ENCODE results near the gene PADI4.

The PADI4 gene

DNA sequence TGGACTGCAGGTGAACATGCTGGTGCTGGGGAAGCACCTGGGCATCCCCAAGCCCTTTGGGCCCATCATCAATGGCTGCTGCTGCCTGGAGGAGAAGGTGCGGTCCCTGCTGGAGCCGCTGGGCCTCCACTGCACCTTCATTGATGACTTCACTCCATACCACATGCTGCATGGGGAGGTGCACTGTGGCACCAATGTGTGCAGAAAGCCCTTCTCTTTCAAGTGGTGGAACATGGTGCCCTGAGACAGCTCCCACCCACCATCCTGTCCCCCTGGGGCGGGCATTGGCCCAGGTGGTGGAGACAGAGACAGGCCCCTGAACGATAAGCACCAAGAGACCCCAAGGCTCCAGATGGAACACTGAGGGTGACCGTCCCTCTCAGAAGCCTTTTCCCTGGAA lies 25.2 kb upstream of the PADI4 start:
- no peak for DNase-seq (ENCODE audit: low read depth in 2 of 2, low spot score in 1 of 2)

DNA sequence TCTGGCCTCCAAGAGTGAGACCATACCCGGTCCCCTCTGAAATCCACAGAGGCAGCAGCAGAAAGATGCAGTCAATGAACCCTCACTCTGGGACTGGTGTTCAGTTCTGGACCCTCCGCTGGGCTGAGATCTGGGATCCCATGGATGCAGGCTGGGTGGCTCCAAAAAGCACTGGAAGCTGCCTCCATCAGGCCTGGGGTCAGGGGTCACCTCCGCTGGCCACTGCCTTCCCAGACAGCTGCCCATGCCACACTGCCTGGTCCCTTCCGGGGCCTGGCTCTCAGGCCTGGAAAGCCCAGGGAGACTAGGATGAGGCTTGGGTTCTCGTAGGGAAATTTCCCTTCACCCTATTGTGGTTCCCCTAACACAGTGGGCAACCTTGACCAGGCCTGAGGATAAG lies 21.4 kb upstream of the PADI4 start:
- no peak for DNase-seq (ENCODE audit: low read depth in 2 of 2, low spot score in 1 of 2)

DNA sequence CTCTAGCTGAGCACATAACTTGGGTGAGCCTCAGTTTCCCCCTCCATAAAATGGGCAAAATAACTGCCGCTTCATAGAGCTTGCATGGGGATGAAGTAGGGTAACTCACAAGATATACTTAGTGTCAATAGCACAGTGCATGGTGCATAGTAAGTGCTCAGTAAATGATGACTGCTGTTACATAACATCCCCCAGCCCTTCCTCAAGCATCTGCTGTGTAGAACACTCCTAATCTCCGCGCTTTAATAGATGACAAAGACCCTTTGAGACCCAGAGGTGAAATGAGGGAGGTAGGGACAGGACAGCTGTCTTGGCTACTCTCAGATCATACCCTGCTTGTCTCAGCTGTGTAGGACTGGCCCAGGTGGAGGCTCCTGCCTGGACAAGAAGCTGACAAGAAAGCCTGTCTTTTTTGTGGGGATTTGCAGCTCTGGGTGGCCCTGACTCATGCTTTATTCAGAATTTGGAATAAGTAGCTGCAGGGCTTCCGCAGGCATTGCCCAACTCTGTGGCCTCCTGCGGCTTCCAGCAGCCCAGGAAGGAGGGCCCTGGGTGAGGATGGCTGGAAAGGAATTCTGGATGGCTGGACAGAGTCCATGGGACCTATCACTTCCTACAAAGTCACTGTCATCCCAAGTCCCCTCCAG lies 20.7 kb upstream of the PADI4 start:
- DNase-seq (ENCODE audit: low read depth in 2 of 2, low spot score in 1 of 2), result no peak

DNA sequence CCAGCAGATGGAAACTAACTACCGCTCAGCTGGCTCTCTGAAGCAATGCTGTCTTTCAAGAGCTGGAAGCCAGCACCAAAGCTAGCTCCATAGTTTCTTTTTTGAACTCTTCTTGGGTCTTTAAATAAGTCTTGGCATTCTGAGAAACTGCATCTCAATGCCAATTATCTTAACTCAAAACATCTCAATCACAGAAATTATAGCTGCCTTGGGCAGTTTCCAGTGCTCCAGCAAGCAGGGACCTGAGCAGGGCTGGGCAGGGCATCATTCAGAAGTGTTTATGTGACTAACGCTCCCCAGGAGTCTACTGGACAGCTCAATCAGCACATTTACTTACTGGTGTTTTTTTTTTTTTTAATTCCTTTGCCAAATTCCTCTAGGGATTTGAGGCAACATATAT lies 18.3 kb upstream of the PADI4 start:
- DNase-seq (ENCODE audit: low read depth in 2 of 2, low spot score in 1 of 2), result no peak

DNA sequence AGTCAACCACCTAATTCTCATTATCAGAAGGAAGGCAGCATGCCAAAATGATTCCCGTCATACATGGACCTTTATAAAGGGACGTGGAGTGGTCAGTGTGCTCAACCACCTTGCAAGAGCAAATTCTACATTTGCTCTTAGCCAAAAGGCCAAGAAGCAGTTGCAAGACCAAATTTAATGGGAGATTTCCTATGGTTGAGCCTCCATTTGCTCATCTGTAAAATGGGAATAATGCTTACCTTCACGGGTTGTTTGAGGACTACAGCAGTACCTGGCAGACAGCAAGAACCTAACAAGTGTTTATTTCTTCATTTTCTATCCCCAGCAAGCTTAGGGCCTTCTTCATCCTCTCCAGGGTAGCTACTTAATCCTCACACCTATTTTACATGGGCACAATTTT lies 17.4 kb upstream of the PADI4 start:
- no peak for DNase-seq (ENCODE audit: low read depth in 2 of 2, low spot score in 1 of 2)

DNA sequence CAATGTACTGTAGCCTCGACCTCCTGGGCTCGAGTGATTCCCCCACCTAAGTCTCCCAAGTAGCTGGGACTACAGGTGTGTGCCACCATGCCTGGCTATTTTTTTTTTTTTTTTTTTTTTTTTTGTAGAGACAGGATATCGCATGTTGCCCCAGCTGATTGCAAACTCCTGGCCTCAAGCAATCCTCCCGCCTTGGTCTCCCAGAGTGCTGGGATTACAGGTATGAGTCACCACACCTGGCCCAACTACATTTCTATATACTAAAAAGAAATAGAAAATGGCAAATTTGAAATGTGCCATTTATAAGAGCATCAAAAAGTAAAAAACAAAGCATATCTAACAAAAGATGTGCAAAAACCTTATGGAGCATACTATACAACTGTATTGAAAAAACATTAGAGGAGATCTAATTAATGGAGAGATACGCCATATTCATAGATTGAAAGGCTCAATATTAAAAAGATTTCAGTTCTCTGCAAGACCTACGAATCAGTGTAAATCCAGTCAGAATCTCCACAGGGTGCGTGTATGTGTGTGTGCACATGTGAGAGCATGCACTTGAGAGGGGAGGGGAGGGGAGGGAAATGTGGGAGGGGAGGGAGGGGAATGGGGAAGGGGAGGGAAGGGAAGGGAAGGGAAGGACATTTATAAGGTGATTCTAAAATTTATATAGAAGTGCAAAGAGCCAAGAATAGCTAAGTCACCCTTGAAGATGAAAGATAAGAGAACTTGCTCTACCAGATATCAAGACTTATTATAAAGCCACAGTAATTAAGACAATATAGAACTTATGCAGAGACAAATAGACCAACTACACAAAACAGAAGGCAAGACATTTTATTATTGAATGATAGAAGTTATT lies 15.5 kb upstream of the PADI4 start:
- DNase-seq (ENCODE audit: low read depth in 2 of 2, low spot score in 1 of 2), result no peak

DNA sequence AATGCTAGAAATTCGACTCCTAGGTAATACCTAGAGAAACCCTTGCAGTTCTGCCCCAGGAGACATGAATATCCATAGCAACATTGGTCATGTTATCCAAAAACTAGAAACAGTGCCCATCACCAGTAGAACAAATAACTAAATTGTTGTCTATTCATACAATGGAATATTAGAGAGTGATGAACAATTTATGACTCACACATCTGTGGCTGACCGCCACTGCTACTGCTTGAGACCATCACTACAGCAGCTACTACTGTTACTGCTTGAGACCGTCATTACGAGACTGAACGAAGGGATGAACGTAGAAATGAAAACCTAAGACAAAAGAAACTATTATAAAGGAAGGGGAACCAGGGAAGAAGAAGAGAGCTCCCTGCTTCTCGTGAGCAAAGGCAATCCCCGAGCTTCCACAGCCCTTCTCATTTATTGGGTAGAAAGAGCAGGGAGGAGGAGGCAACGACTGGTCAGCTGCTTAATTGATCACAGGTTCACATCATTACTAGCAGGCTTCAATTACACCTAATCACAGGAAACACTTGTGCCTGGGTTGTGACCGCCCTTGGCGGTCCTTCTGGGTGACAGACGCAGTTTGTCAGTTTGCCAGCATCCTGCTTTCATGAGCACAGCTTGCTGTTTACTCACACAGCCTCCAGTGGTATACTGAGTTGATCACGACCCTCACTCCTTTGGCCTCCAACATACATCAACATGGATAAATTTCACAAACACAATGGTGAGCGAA lies 14.1 kb upstream of the PADI4 start:
- DNase-seq (ENCODE audit: low read depth in 2 of 2, low spot score in 1 of 2), result no peak

DNA sequence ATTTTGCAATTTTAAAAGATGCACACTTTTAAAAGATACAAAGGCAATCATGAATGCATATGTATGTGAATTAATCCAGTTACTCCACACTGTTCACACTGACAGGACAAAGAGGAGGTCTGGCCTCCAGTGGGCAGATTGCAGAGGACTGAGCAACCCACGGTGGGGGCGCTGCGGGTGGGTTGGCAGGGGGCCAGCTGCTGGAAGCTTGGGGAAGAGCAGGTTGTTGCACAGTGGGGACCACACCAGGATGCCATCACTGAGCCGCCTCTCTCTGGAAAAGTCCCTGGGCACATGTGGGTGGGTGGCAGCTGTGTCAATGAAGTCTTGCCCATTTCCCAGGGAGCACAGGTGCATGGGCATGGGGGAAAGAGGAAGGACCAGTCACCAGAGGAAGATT lies 12.7 kb upstream of the PADI4 start:
- no peak for DNase-seq (ENCODE audit: low read depth in 2 of 2, low spot score in 1 of 2)

DNA sequence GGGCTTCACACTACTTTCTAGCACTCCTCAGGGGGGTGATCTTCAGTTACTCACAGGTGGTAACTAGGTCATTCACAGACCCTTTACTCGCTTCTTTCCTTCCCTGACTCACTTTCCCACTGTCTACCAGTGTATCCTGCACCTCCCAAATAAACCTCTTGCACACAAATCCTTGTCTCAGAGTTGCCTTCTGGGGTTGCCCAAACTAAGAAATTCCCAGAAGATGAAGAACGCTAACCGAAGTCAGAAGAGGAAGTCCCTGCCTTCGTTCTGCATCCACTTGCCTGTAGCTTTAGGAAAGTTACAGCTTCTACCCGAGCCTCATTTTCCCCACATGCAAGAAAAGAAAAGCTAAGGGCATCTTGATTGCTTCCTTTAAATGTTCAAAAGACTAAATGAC lies 11.9 kb upstream of the PADI4 start:
- no peak for DNase-seq (ENCODE audit: low read depth in 2 of 2, low spot score in 1 of 2)

DNA sequence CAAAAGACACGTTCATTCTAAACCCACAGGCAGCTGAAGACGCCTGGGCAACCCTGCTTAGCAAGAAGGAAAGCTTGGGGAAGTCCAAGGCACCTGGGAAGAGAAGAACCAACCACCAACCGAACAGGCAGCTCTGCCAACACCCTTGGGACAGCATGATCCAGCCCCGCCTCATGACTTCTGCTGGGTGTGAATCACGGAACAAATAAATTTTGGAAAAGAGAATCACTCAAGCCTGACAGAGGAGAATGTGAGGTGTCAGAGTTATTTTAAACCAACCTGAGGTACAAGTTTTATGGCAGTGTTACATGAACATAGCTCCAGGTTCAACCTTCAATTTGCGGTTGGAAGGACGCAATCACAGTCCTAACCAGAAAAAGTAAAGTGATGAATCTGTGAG lies 10.0 kb upstream of the PADI4 start:
- no peak for DNase-seq (ENCODE audit: low read depth in 2 of 2, low spot score in 1 of 2)

DNA sequence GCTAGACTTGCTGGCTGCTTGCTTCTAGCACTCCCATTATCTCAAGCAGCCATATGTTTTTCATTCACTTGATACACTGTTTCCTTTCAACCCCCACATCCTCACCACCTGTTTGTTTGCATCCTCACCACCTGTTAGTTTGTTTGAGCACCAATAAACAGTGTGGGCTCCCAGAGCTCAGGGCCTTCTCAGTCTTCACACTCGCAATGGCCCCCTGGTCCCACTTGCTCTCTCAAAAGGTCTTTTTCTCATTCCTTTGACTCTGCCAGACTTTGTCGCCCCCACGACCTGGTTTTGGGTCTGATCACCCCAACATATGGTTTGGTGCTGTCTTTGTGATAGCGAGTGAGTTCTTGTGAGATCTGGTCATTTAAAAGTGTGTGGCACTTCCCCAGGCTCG lies 6.2 kb upstream of the PADI4 start:
- DNase-seq (ENCODE audit: low read depth in 2 of 2, low spot score in 1 of 2), result no peak

DNA sequence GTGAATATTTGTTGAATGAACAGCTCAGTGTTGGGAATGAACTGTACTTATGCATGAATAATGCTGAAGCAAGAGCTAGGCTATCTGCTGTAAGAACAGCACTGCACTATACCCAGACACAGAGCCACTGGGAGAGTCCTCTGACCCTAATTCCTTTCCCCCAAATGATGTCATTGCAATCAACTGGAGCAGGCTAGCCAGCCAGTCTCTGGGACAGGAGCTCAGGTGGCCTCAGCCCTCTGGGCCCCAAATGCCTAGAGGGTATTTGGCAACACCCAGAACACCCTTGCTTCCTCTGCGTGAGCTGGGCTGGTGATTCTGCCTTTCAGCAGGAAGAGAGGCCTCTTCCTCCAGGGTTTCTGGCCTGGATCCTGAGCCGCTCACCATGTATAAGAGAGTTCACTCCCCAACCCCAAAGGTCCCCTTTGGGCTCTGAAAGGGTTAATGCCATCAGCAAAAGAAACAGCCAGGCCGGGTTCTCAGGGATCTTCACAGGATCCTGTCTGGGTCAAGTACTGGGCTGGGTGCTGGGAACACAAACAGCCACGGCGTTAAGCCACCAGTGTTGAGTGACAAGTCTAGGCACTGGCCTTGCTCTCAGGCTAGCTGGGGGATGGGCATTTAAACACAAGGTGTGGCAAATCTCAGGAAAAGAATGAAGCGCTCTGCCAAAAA lies 3.7 kb upstream of the PADI4 start:
- no peak for DNase-seq (ENCODE audit: low read depth in 2 of 2, low spot score in 1 of 2)

DNA sequence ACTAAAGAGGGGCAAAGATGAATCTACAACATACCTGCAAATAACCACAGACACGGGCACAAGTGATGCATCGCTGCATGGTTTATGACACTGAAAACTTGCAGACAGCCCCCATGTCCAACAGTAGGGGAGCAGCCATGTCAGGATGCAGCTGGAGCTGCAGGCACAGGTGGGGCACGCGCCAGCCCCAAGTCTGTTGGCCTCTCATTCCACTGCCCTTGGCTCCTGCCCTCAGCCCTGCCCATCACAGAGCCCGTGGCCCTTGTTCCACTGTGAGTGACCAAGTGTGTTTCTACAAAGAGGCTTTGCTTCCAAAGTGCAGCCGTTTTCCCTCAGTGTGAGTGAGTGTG lies 3.2 kb upstream of the PADI4 start:
- DNase-seq (ENCODE audit: low read depth in 2 of 2, low spot score in 1 of 2), result no peak

DNA sequence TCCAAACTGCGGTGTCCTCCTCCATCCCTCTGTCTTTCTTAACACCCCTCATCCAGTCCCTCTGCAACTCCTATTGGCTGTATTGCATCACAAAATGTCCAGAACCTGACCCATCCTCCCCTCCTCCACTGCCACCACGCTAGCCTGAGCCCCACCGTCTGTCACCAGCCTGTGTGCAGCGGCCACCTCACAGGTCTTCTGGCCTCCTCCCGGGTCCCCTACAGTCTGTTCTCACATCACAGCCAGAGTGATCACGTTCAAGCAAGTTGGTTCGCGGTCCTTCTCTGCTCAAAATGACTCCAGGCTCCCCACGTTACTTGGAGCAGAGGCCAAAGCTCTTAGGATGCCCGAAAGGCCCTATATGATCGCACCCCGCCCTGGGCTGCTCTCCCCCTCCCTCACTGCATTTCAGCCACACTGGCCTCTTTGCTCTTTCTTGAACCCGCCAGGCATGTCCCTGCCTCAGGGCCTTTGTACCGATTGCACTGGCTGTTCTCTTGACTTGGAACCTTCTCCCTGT lies 2.4 kb upstream of the PADI4 start:
- DNase-seq (ENCODE audit: low read depth in 2 of 2, low spot score in 1 of 2), result no peak

DNA sequence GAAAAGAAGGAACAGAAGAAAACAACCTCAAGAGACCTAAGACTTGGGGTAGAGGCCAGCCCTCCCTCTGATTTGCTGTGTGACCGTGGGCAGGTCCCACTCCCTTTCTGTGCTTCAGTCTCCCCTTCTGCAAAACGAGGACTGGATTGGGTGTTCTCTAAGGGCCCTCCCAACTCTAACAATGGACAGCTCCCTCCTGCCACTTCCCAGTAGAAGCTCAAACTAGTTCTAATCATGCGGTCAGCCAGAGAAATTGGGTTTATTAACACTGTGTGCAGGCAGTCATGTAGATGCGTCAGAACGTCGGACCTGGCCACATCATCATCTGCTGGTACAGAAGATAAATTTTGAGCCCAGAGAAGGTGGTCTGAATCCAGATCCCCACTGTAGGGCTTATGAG lies 1.6 kb upstream of the PADI4 start:
- DNase-seq (ENCODE audit: low read depth in 2 of 2, low spot score in 1 of 2), result no peak

DNA sequence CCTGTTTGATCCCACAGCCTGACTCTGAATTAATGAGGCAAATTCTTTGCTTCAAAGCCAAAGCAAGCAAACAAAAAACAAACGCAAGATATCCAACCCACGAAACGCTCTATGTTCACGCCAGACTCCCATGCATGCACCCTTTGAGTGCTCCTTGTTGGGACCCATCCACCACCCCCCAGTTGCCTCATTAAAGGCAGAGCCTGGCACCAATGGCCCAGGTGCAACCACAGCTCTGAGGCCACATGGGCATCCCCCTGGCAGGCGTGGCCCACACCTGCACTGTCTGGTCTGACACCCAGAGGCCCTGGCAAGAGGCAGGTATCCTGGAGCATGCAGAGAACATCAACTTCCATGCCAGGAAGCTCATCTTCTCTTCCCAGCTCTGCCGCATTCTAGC lies 1.1 kb upstream of the PADI4 start:
- no peak for DNase-seq (ENCODE audit: low read depth in 2 of 2, low spot score in 1 of 2)

DNA sequence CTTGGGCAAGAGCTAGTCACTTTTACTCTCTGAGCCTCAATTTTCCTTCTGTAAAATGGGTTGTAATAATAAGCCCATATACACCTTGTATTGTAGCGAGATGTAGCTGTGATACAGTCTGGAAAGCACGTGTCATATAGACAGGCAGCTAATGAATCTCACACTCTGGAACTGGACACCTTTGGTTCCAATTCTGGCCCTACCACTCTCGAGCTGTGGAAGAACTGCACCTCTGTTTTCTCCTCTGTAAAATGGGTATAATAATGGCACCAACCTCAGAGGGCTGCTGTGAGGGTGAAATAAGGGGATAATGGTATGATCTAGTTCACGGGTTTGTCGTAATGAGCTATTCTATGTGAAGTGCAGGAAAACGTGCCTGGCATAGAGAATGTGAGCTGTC lies 668 bp upstream of the PADI4 start:
- no peak for DNase-seq (ENCODE audit: low read depth in 2 of 2, low spot score in 1 of 2)

DNA sequence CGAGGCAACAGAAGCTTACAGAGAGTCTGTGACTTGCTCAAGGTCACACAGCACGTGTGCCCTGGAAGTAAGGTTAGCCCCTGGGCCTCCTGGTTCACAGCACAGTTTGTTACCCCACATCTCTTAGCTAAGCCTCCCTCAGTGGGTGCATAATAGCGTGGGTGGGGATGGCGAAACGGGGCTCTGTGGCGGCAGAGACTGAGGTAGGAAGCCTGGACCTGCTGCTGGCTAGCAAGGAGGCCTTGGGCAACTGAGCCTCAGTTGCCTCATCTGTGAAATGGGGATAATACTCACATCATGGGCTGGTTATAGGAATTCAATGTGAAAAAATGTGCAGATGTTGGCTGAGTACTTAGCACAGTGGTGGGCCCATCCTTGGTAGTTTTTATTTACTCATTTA lies 596 bp downstream of the PADI4 start:
- no peak for DNase-seq (ENCODE audit: low read depth in 2 of 2, low spot score in 1 of 2)

DNA sequence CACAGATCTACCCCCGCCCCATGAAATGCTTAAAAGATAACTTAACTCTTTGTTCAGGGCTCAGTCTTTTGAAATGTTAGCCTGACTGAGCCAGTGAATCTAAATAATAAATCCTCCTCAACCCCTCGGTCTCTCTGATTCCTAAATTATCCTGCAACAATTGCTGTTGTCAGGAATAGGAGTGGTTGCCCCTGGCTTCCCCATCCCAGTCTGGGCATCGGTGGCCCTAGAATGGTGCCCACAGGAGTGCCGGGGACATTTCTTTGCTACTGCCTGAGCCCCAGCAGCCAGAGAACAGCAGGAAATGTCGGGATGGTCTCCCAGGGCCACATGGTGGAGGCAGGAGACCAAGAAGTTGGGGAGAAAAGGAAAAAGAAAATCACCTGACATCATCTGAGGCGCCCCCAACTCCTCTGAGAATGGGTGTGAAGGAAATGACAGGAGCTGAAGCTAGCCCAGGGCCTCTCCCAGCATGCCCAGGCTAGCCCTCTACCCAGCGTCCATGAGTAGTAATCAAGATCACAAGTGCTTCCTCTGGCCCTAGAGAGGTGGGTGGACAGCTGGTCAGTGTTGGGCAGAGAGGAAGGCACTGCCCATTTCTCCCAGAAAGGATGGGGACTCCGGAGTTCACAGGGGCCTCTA lies 1.6 kb downstream of the PADI4 start:
- no peak for DNase-seq (ENCODE audit: low read depth in 2 of 2, low spot score in 1 of 2)

DNA sequence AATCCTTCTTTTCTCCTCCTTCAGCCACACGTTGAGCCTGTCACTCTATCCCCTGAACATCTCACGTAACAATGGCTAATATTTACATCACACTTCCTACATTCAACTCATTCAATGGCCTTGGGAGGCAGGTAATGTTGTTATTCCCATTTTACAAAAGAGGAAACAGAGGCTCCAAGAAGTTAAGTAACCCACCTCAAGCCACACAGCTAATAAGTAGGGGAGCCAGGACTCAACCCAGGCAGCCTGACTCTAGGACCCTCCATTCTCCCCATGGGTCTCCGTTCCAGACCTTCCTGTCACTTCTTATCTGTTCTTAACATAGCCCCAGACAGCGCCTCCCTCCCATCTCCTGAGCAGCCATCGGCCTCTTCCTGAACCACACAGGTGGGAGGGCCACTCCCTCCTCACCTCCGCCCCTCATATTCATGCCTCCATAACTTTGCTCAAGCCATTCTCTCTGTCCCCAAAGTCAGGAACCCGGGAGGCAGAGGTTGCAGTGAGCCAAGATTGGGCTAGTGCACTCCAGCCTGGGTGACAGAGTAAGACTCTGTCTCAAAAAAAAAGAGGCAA lies 2.2 kb downstream of the PADI4 start:
- DNase-seq (ENCODE audit: low read depth in 2 of 2, low spot score in 1 of 2), result no peak

Data from stimulated activated CD8-positive, alpha-beta memory T cell treated with anti-CD3 and anti-CD28 coated beads, Interleukin-4, amount 100 ng/mL, for 1 hour (primary cell).